ENCODE results near the gene TNS1.
A peak's percentile ranks its signal among the peaks of the same experiment; 100 is the strongest.
"Not testable (repeated sequence)": the region's sequence is repeated elsewhere in the genome, so short reads cannot be mapped to it uniquely, and the experiment has no call there.

Gene TNS1

DNA sequence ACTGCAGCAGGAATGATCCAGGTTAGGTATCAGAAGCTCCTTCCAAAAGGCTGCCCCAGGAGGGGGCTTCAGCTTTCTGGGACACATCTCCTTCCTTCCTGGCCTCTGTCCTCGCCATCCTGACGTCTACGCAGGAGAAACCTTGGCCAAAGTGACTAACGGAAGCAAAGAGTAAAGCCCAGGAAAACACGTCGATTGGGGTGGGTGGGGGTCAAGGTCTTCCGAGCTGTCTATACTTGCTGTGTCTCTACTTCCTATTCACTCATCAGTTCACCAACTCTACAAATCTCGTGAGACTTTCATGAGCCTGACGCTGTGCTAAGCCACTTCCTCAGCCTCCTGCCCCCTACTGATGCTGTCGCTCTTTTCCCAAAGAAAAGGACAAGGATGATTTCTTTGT is 212.6 kb downstream of the TNS1 start:
- DNase-seq (ENCODE audit: low spot score) = peak; percentile 66
- TF ChIP-seq, protein P1, sequence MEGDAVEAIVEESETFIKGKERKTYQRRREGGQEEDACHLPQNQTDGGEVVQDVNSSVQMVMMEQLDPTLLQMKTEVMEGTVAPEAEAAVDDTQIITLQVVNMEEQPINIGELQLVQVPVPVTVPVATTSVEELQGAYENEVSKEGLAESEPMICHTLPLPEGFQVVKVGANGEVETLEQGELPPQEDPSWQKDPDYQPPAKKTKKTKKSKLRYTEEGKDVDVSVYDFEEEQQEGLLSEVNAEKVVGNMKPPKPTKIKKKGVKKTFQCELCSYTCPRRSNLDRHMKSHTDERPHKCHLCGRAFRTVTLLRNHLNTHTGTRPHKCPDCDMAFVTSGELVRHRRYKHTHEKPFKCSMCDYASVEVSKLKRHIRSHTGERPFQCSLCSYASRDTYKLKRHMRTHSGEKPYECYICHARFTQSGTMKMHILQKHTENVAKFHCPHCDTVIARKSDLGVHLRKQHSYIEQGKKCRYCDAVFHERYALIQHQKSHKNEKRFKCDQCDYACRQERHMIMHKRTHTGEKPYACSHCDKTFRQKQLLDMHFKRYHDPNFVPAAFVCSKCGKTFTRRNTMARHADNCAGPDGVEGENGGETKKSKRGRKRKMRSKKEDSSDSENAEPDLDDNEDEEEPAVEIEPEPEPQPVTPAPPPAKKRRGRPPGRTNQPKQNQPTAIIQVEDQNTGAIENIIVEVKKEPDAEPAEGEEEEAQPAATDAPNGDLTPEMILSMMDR (IDR thresholded peaks at IDR 0.05; ENCODE audit: extremely low read depth, missing control alignments) = no peak

DNA sequence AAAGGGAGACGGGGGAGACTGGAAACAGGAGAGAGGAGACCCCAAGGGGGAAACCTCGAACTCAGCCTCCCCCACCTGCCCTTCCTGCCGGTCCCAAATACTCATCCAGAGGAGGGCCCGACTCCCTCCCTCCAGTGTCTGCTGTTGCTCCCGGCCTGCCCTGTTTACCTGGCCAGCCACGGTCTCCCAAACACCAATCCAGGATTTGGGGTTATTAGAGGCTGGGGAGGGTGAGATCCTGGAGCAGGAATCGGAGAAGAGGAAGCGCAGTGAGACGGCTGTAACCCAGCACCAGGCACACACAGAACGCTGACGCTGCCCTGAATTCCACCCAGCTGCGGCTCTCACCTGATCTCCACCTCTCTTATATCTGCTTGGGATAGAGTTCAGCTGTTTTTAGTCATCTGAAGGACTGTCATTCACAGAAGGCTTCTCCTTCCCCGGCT is 213.0 kb downstream of the TNS1 start:
- TF ChIP-seq, protein P1 (IDR thresholded peaks at IDR 0.05; ENCODE audit: extremely low read depth, missing control alignments) = no peak
- peak; percentile 11 for DNase-seq (ENCODE audit: low spot score)

DNA sequence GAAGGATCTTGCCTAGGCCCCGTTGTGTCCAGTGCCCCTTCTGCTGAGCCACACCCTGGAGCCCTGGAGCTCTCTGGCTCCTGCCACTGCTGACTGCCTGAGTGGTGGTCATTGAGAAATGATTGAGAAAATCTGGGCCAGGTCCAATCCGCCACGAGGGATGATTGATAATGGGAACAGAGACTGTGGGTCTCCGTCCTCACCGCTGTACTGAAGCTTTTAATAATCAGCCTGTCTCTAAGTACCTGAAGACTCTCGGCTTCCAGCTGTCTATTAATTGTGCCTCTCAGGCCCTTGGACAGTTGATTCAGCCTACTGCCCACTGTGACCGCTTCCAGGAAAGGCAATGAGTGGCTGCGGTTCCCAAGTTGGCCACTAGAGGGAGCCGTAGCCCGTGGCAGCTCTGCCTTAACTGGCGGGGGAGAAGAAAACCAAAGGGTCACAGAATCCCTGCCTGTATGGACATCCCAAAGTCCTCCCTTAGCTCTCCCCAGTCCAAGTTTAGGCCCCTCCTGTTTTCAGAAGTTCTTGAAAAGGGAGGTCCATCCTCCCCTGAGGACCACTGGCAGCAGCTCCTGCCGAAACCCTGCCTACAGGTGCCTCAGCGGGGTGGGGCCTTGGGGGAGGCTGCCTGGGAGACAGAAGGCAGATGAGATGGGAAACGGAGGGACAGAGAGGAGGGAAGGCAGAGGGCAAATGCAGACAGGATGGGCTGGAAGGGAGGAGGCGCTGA is 213.6 kb downstream of the TNS1 start:
- peak; percentile 84 for DNase-seq (ENCODE audit: low spot score)
- TF ChIP-seq, protein P1 (IDR thresholded peaks at IDR 0.05; ENCODE audit: extremely low read depth, missing control alignments) = peak; percentile 98

DNA sequence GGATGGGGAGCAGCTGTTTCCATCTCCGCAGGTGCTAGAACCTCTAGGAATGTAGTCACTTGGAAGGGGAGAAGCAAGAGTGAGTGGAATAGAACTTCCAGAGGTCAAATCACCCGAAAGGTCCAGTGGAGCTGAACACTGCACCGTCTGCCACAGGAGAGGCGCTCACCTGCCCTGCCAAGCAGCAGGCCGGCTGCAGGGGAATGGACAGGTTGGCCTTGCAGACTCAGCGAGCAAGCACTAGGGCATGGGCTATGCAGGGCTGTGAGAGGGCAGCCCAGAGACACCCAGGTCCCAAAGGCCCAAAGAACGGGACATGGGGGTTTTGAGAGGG is 214.2 kb downstream of the TNS1 start:
- TF ChIP-seq, protein P1 (IDR thresholded peaks at IDR 0.05; ENCODE audit: extremely low read depth, missing control alignments) = no peak
- DNase-seq (ENCODE audit: low spot score) = peak; percentile 2

DNA sequence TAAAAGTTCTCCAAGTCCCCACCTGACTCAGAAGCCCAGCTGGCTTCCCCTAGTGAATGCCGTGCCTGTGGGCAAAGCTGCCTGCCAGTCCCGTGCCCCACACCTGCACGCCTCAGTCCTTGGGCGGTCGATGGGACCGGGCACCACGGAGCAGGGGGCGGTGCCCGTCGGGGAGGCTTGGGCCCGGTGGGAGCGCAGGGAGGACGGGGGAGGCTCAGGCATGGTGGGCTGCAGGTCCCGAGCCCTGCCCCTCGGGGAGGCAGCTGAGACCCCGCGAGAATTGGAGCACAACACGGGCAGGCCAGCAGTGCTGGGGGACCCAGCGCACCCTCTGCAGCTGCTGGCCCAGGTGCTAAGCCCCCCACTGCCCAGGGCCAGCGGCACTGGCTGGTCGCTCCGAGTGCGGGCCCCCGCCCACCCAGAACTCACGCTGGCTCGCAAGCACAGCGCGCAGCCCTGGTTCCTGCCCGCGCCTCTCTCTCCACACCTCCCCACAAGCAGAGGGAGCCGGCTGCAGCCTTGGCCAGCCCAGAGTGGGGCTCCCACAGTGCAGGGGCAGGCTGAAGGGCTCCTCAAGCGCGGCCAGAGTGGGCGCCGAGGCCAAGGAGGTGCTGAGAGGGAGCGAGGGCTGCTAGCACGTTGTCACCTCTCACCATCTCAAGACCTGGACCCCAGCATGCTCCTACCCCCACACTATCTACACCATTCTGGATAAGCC is 215.5 kb downstream of the TNS1 start:
- TF ChIP-seq, protein P1 (IDR thresholded peaks at IDR 0.05; ENCODE audit: extremely low read depth, missing control alignments) = no peak
- no peak for DNase-seq (ENCODE audit: low spot score)

DNA sequence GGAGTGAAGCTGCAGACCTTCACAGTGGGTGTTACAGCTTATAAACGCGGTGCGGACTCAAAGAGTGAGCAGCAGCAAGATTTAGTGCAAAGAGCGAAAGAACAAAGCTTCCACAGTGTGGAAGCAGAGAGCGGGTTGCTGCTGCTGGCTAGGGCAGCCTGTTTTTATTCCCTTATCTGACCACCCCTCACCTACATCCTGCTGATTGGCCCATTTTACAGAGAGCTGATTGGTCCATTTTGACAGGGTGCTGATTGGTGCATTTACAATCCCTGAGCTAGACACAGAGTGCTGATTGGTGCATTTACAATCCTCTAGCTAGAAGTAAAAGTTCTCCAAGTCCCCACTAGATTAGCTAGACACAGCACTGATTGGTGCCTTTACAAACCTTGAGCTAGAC is 216.2 kb downstream of the TNS1 start:
- DNase-seq (ENCODE audit: low spot score) = not testable (repeated sequence)

DNA sequence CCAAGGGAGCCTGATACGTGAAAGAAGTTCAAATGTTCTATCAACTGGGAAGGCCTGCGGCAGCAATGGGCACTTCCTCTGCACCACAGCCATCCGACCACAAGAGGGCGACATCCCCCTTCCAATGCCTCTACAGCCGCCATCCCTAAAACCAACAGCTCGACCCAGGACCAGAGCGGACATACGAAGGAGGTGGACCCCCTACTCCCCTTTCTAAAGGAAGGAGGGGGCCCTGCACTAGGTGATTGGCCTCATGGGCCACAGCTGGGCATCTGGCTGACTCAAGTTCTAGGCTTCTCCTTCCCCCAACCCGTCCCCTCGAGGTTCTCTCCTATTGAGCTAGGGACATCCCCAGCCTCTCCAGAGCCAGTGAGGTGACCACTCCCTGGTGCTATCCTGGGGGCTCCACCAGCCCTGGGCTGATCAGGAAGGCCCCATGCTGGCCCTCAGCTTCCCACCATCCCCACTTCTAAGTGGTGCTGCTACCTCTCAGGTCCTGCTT is 217.2 kb downstream of the TNS1 start:
- TF ChIP-seq, protein P1 (IDR thresholded peaks at IDR 0.05; ENCODE audit: extremely low read depth, missing control alignments) = peak; percentile 97
- DNase-seq (ENCODE audit: low spot score) = peak; percentile 89
